HepG2 (cell line): ENCODE data around the gene FBXW8. TPM values are rescaled to one million over a fixed set of nuclear protein-coding genes. Genes with fewer than 3 reads are reported as not detected.

Experiments
- ATAC-seq: fragments of 200-7000 bp; cut with Tn5 transposase; 3 replicates; pipeline ENCODE4 v1.9.1; 2020; ENCODE audit warnings: mild to moderate bottlenecking, moderate library complexity
- BruUV-seq: library from RNA; stranded (reverse); fragments of 400-500 nt; replicated peaks from 2 replicates; lab custom pipeline; 2021; lab: Mats Ljungman, UMichigan
- CTCF ChIA-PET: fragments of 300-600 bp; formaldehyde crosslinking; extraction: SDS; loops from one replicate; lab custom pipeline; 2021; ENCODE audit warnings: low total read pairs, inconsistent platforms, low intra/inter-chr PET ratio; lab: Yijun Ruan, JAX
- POLR2A ChIA-PET: fragments of 350-600 bp; sonication (Branson Sonifier 250); formaldehyde crosslinking; loops from one replicate; lab custom pipeline; 2020; ENCODE audit warnings: antibody characterized with exemption, inconsistent platforms; lab: Yijun Ruan, JAX
- DNase-seq: peaks from one replicate; pipeline ENCODE4 v3.0.0-alpha.2; 2015; ENCODE audit warnings: low spot score
- FAIRE-seq: peaks from 3 replicates; lab custom pipeline; 2011; peaks lifted over from hg19 to GRCh38; lab: Jason Lieb, UNC
- H2AFZ ChIP-seq: one replicate; pipeline ENCODE4 v1.6.1; 2011; ENCODE audit warnings: low read length, inconsistent platforms
- H3K27ac ChIP-seq: fragments of 300-600 bp; 3 replicates; pipeline ENCODE4 v1.8.0; 2011; ENCODE audit warnings: mixed run types, mild to moderate bottlenecking, mixed read lengths, low read length, inconsistent platforms; ENCODE audit not compliant: insufficient read depth; ENCODE audit errors: extremely low read length
- H3K27me3 ChIP-seq, 2 experiments: fragments of 200-600 bp in 1 of 2; 2 replicates in 1 of 2; 3 replicates in 1 of 2; pipeline versions ENCODE4 v1.6.0 to v1.8.0; 2011; ENCODE audit warnings: low read length in 2 of 2, mild to moderate bottlenecking in 2 of 2, moderate library complexity in 2 of 2, inconsistent platforms in 1 of 2; ENCODE audit not compliant: insufficient read depth in 2 of 2, control insufficient read depth in 1 of 2
- H3K36me3 ChIP-seq, 2 experiments: fragments of 200-600 bp in 1 of 2; replicated peaks in 1 of 2; 2 replicates in 1 of 2; 3 replicates in 1 of 2; pipeline versions ENCODE4 v1.5.1 to v1.8.0; 2011; ENCODE audit warnings: low read length in 2 of 2, inconsistent platforms in 1 of 2; ENCODE audit not compliant: insufficient read depth in 2 of 2, control insufficient read depth in 1 of 2
- H3K4me1 ChIP-seq: 2 replicates; pipeline ENCODE4 v1.5.1; 2012; ENCODE audit warnings: low read length, inconsistent platforms; ENCODE audit not compliant: insufficient read depth
- H3K4me2 ChIP-seq: 2 replicates; pipeline ENCODE4 v1.6.0; 2011; ENCODE audit warnings: low read depth, low read length, inconsistent platforms
- H3K4me3 ChIP-seq, 3 experiments: fragments of 200-600 bp in 1 of 3; sonication (generic), shearing (Covaris generic) in 1 of 3; replicated peaks in 1 of 3; 2 replicates each; pipeline ENCODE4 v1.5.1; 2011 to 2016; ENCODE audit warnings: low read length in 3 of 3, inconsistent platforms in 2 of 3, low read depth in 2 of 3, mild to moderate bottlenecking in 2 of 3, control low read depth in 1 of 3, mixed read lengths in 1 of 3; ENCODE audit not compliant: insufficient read depth in 1 of 3
- H3K79me2 ChIP-seq: one replicate; pipeline ENCODE4 v1.6.1; 2011; ENCODE audit warnings: low read length, inconsistent platforms; ENCODE audit not compliant: insufficient read depth
- H3K9ac ChIP-seq: 2 replicates; pipeline ENCODE4 v1.6.0; 2011; ENCODE audit warnings: mild to moderate bottlenecking, low read depth, low read length, inconsistent platforms; ENCODE audit not compliant: insufficient read depth
- H3K9me3 ChIP-seq: 2 replicates; pipeline ENCODE4 v1.5.1; 2012; ENCODE audit warnings: mild to moderate bottlenecking, low read length
- H4K20me1 ChIP-seq: 2 replicates; pipeline ENCODE4 v1.6.0; 2011; ENCODE audit warnings: inconsistent platforms, mild to moderate bottlenecking, low read length, moderate library complexity; ENCODE audit not compliant: insufficient read depth
- ATF1 ChIP-seq: IDR thresholded peaks from 2 replicates; pipeline ENCODE4 v1.6.1; 2016; ENCODE audit warnings: mild to moderate bottlenecking, control low read depth
- KIAA2018 ChIP-seq: sonication (generic); formaldehyde crosslinking; IDR thresholded peaks from 2 replicates; pipeline ENCODE4 v1.5.0; 2020; ENCODE audit warnings: mild to moderate bottlenecking, missing genetic modification reagents, borderline replicate concordance
- SMAD3 ChIP-seq: sonication (generic); formaldehyde crosslinking; IDR thresholded peaks from 2 replicates; pipeline ENCODE4 v1.4.0; 2020; ENCODE audit warnings: missing genetic modification reagents
- ZNF451 ChIP-seq: sonication (generic); formaldehyde crosslinking; IDR thresholded peaks from 2 replicates; pipeline ENCODE4 v1.5.0; 2020; ENCODE audit warnings: mild to moderate bottlenecking, missing genetic modification reagents
- WGBS: methylation state at CpG from one replicate; pipeline ENCODE4 v1.1.6; 2017; ENCODE audit warnings: low lambda C conversion rate; 5-methylcytosine and 5-hydroxymethylcytosine counted together
- in situ Hi-C: cut with HindIII; loops from 2 replicates; pipeline ENCODE4 v1.10.0; 2017; ENCODE audit warnings: low pct_unique_long_range_greater_than_20kb; ENCODE audit not compliant: extremely low pct_ligation_motif_present
- intact Hi-C: fragments of 100-400 bp; cut with micrococcal nuclease; formaldehyde crosslinking; loops from one replicate; pipeline ENCODE4 v1.10.0; 2022; ENCODE audit not compliant: unreplicated experiment
- polyA plus RNA-seq, 8 experiments: library from polyadenylated mRNA; depleted of rRNA in 3 of 8; stranded (reverse) in 7 of 8; unstranded in 1 of 8; fragments of >200 nt; fragmentation: Illumina TruSeq in 4 of 8; extraction: Trizol in 4 of 8; gene quantifications; 2 replicates each; pipeline versions ENCODE4 v1.2.1 to v1.2.3, GENCODE V29; 2011 to 2016; ENCODE audit warnings: low read depth in 4 of 8, missing spikeins in 1 of 8, mixed read lengths in 1 of 8; ENCODE audit not compliant: insufficient read depth in 1 of 8
- total RNA-seq, 5 experiments: library from RNA; depleted of rRNA; stranded (reverse); fragments of >200 nt; fragmentation: Illumina TruSeq; extraction: Trizol; gene quantifications; 2 replicates each; pipeline ENCODE4 v1.2.3, GENCODE V29; 2016; ENCODE audit warnings: low read depth in 1 of 5

Gene FBXW8
- total and polyA plus RNA-seq, 2 of the 13 experiments (the other 11 are each of a cell fraction or from before 2014, with no cell fraction given) = 5.1 to 5.9 TPM

GRCh38 chr12:116933091-116933490 lies 22.3 kb downstream of the FBXW8 start (continued):
- no peak for TF ChIP-seq SMAD3 (CRISPR knock-in tag)

GRCh38 chr12:116933512-116934246 lies 22.9 kb downstream of the FBXW8 start:
- ATAC-seq (no peak), DNase-seq (no peak), FAIRE-seq (no peak)
- H3K9ac ChIP-seq = no peak overlapping the region
- H3K36me3 ChIP-seq = peaks cover 1 to 22% of the 10 kb centered on the region in 2 experiments; a peak in 4 of 5 replicates
- H3K4me3 ChIP-seq = no peak overlapping the region
- CTCF ChIA-PET = no interaction called here
- H3K9me3 ChIP-seq = no peaks in the 10 kb centered on the region
- 98% methylated on average over 3 of the region's 3 CpGs for WGBS
- in situ Hi-C loops (no loop called here), intact Hi-C loops (no loop called here)
- H3K4me1 ChIP-seq = peaks cover 6% of the 10 kb centered on the region; the same call in 1 of the 2 replicates
- H2AFZ ChIP-seq = no peak overlapping the region
- POLR2A ChIA-PET = no interaction called here
- no peaks in the 10 kb centered on the region for H3K79me2 ChIP-seq
- no peak overlapping the region for H3K4me2 ChIP-seq
- BruUV-seq = no TSS peak
- H3K27ac ChIP-seq = no peak overlapping the region
- no peaks in the 10 kb centered on the region for H4K20me1 ChIP-seq
- H3K27me3 ChIP-seq = no peaks in the 10 kb centered on the region
- TF ChIP-seq ZNF451 (CRISPR knock-in tag) (no peak), ATF1 (no peak), KIAA2018 (CRISPR knock-in tag) (no peak)
